ENCODE data around the gene CA6.

Gene CA6

DNA sequence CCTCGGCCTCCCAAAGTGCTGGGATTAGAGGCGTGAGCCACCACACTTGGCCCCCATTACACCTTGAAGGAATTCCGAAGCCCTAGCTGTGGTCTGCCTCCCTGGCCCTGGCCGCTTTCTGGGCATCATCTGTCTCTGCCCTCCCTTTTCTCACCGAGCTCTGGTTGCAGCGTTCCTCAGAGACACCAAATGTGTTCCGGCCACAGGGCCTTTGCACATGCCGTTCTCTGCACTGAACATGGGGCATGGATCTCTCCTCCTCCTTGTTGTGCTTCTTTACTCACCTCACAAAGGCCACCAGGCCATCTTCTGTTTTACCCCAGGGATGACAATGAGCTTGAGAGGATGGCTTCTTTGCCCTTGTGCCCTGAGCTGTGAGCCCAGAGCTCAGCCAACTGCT lies 39.3 kb downstream of the CA6 start:
- no peak overlapping the region for H3K23ac ChIP-seq (ENCODE audit: low read length)
- no peaks in the 10 kb centered on the region for H3K79me2 ChIP-seq (ENCODE audit: control insufficient read depth, insufficient read depth, low read length)

DNA sequence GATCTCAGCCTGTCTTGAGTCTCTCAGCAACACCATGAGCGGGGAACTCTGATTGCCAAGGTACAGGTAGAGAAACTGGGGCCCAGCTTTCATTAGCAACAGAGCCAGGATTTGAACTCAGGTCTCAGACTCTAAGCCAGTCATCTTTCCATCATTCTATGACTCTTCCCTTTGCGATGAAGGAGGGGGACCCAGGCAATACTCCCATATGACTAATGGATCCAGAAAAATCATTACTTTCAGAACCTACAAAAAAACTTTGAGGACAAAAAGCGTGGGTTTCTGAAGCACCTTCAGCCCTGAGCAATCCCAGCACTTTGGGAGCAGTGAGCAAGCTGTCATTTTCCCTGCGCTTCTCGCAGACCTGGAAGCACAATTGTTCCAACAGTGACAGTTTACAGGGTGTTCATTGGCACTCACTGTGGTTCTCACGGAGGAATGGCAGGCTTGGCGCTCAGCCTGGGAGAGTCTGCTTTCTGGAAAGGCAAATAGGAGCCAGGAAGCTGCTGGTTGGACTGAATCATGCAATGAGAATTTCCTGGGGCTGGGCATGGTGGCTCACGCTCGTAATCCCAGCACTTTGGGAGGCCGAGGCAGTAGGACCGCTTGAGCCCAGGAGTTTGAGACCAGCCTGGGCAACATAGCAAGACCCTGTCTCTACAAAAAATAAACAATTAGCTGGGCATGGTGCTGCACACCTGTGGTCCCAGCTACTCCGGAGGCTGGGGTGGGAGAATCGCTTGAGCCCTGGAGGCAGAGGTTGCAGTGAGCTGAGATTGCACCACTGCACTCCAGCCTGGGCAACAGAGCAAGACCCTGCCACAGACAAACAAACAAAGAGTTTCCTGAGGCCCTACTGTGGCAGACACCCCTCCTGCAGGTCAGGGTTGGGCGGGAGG lies 40.5 kb downstream of the CA6 start:
- Histone ChIP-seq H3K56ac (ENCODE audit: low read length) (no peak overlapping the region), H3K79me2 (ENCODE audit: control insufficient read depth, insufficient read depth, low read length) (no peaks in the 10 kb centered on the region), H2BK5ac (ENCODE audit: low read length) (no peak overlapping the region), H3K18ac (ENCODE audit: low read length) (no peak overlapping the region), H3K9ac (ENCODE audit: low read length) (no peak overlapping the region), H3K36me3 (ENCODE audit: control insufficient read depth, insufficient read depth, low read length) (no peaks in the 10 kb centered on the region), H3K4me1 (ENCODE audit: control insufficient read depth, low read depth, low read length) (no peaks in the 10 kb centered on the region), H4K8ac (ENCODE audit: low read depth, low read length) (no peak overlapping the region), H4K5ac (ENCODE audit: low read length) (no peak overlapping the region), H3K4me2 (ENCODE audit: low read length) (no peak overlapping the region), H3K79me1 (ENCODE audit: low read length) (no peaks in the 10 kb centered on the region), H3K4ac (ENCODE audit: low read depth, low read length) (no peak overlapping the region), H3K23ac (ENCODE audit: low read length) (no peak overlapping the region), H2AK5ac (ENCODE audit: low read length) (no peak overlapping the region), H2BK120ac (ENCODE audit: low read depth, low read length) (no peak overlapping the region), H3K4me3 (ENCODE audit: low read length) (no peak overlapping the region), H3K27me3 (ENCODE audit: insufficient read depth, low read length, poor library complexity) (no peaks in the 10 kb centered on the region), H3K27ac (ENCODE audit: low read depth, low read length) (no peak overlapping the region), H2BK15ac (replicated peaks; ENCODE audit: low read depth) (no peak overlapping the region)
- WGBS (ENCODE audit: extremely low coverage, insufficient coverage, low lambda C conversion rate): no CpG with 5 or more reads among the region's 14 CpGs
- no peak for DNase-seq

More for the DNA sequence above, 39.3 kb downstream of the CA6 start:
- no peak overlapping the region for H2AK5ac ChIP-seq (ENCODE audit: low read length)
- H3K56ac ChIP-seq (ENCODE audit: low read length): no peak overlapping the region
- no peaks in the 10 kb centered on the region for H3K36me3 ChIP-seq (ENCODE audit: control insufficient read depth, insufficient read depth, low read length)
- no peak overlapping the region for H4K5ac ChIP-seq (ENCODE audit: low read length)
- no peaks in the 10 kb centered on the region for H3K4me1 ChIP-seq (ENCODE audit: control insufficient read depth, low read depth, low read length)
- no peak overlapping the region for H2BK5ac ChIP-seq (ENCODE audit: low read length)
- H3K9ac ChIP-seq (ENCODE audit: low read length): no peak overlapping the region
- no peaks in the 10 kb centered on the region for H3K27me3 ChIP-seq (ENCODE audit: insufficient read depth, low read length, poor library complexity)
- no peak overlapping the region for H2BK15ac ChIP-seq (replicated peaks; ENCODE audit: low read depth)
- H3K4me3 ChIP-seq (ENCODE audit: low read length): no peak overlapping the region
- no CpG with 5 or more reads among the region's 8 CpGs for WGBS (ENCODE audit: extremely low coverage, insufficient coverage, low lambda C conversion rate)
- no peaks in the 10 kb centered on the region for H3K79me1 ChIP-seq (ENCODE audit: low read length)
- DNase-seq: no peak
- H3K18ac ChIP-seq (ENCODE audit: low read length): no peak overlapping the region
- no peak overlapping the region for H3K4ac ChIP-seq (ENCODE audit: low read depth, low read length)
- H2BK120ac ChIP-seq (ENCODE audit: low read depth, low read length): no peak overlapping the region
- no peak overlapping the region for H3K4me2 ChIP-seq (ENCODE audit: low read length)
- H4K8ac ChIP-seq (ENCODE audit: low read depth, low read length): no peak overlapping the region
- H3K27ac ChIP-seq (ENCODE audit: low read depth, low read length): no peak overlapping the region

DNA sequence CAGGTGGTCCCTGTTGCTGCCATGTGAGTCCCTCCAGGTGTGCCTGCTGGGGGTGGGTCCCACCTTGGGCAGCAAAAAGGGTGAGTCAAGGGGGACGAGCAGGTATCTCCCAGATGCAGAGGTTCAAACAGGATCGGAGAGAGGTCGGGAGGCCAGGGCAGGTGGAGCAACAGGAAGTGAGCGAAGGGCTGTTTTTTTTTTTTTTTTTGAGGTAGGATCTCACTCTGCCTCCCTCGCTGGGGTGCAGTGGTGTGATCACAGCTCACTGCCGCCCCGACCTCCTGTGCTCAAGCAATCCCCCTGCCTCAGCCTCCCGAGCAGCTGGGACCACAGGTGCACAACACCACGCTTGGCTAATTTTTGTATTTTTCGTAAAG lies 41.1 kb downstream of the CA6 start:
- no peak overlapping the region for H3K27ac ChIP-seq (ENCODE audit: low read depth, low read length)
- no peak overlapping the region for H4K5ac ChIP-seq (ENCODE audit: low read length)
- no peaks in the 10 kb centered on the region for H3K79me2 ChIP-seq (ENCODE audit: control insufficient read depth, insufficient read depth, low read length)
- no peaks in the 10 kb centered on the region for H3K4me1 ChIP-seq (ENCODE audit: control insufficient read depth, low read depth, low read length)
- H2BK5ac ChIP-seq (ENCODE audit: low read length): no peak overlapping the region
- H2AK5ac ChIP-seq (ENCODE audit: low read length): no peak overlapping the region
- no peak overlapping the region for H3K4ac ChIP-seq (ENCODE audit: low read depth, low read length)
- H3K18ac ChIP-seq (ENCODE audit: low read length): no peak overlapping the region
- WGBS (ENCODE audit: extremely low coverage, insufficient coverage, low lambda C conversion rate): no CpG with 5 or more reads among the region's 10 CpGs
- no peak overlapping the region for H3K56ac ChIP-seq (ENCODE audit: low read length)
- H2BK15ac ChIP-seq (replicated peaks; ENCODE audit: low read depth): no peak overlapping the region
- no peak overlapping the region for H3K4me3 ChIP-seq (ENCODE audit: low read length)
- DNase-seq: no peak
- no peak overlapping the region for H3K9ac ChIP-seq (ENCODE audit: low read length)
- no peaks in the 10 kb centered on the region for H3K79me1 ChIP-seq (ENCODE audit: low read length)
- H3K36me3 ChIP-seq (ENCODE audit: control insufficient read depth, insufficient read depth, low read length): no peaks in the 10 kb centered on the region
- no peaks in the 10 kb centered on the region for H3K27me3 ChIP-seq (ENCODE audit: insufficient read depth, low read length, poor library complexity)
- no peak overlapping the region for H3K4me2 ChIP-seq (ENCODE audit: low read length)
- H3K23ac ChIP-seq (ENCODE audit: low read length): no peak overlapping the region
- H4K8ac ChIP-seq (ENCODE audit: low read depth, low read length): no peak overlapping the region
- H2BK120ac ChIP-seq (ENCODE audit: low read depth, low read length): no peak overlapping the region

DNA sequence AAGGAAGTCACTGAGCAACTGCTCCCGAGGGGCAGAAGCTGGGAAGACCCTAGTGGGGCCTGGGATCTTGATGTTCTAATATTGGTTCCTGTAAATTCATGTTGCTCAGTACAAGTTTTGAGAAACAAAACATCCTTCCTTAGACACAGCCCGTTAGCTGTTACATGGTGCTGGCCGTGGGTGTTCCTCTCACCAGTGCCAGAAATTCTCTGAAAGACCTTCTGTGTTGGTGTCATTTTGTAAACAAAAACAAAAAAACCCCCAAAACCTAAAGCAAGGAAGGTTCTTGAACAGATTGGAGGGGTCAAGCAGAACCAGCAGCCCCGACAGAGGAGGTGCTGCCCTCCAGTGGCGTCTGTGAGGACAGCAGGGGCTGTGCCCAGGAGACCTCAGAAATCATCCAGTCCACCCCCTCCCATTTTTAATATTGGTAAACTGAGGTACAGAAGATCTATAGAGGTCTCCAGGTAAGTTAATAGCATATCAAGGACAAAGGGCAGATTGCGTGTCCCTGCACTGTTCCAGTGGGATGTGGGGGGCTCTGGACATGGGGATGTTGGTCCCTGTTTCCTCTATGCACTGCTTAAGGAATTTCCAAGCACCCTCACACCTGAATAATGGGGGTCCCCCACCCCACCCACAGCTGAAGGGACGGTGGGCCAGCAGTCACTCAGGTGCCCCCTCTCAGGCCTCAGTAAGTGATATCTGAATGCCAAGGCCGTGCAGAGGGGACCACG lies 42.4 kb downstream of the CA6 start:
- peak overlapping the region; percentile 0 for H3K56ac ChIP-seq (ENCODE audit: low read length)
- H3K9ac ChIP-seq (ENCODE audit: low read length): no peak overlapping the region
- H3K79me1 ChIP-seq (ENCODE audit: low read length): no peaks in the 10 kb centered on the region
- H4K8ac ChIP-seq (ENCODE audit: low read depth, low read length): no peak overlapping the region
- no peak overlapping the region for H2AK5ac ChIP-seq (ENCODE audit: low read length)
- H2BK15ac ChIP-seq (replicated peaks; ENCODE audit: low read depth): no peak overlapping the region
- H3K4me2 ChIP-seq (ENCODE audit: low read length): no peak overlapping the region
- WGBS (ENCODE audit: extremely low coverage, insufficient coverage, low lambda C conversion rate): no CpG with 5 or more reads among the region's 9 CpGs
- no peak overlapping the region for H4K5ac ChIP-seq (ENCODE audit: low read length)
- no peak overlapping the region for H2BK5ac ChIP-seq (ENCODE audit: low read length)
- no peak overlapping the region for H3K18ac ChIP-seq (ENCODE audit: low read length)
- DNase-seq: peak; percentile 57
- no peaks in the 10 kb centered on the region for H3K4me1 ChIP-seq (ENCODE audit: control insufficient read depth, low read depth, low read length)
- H3K36me3 ChIP-seq (ENCODE audit: control insufficient read depth, insufficient read depth, low read length): no peaks in the 10 kb centered on the region
- no peak overlapping the region for H3K4me3 ChIP-seq (ENCODE audit: low read length)
- no peak overlapping the region for H3K4ac ChIP-seq (ENCODE audit: low read depth, low read length)
- H3K27ac ChIP-seq (ENCODE audit: low read depth, low read length): no peak overlapping the region
- no peak overlapping the region for H2BK120ac ChIP-seq (ENCODE audit: low read depth, low read length)
- no peaks in the 10 kb centered on the region for H3K27me3 ChIP-seq (ENCODE audit: insufficient read depth, low read length, poor library complexity)
- no peak overlapping the region for H3K23ac ChIP-seq (ENCODE audit: low read length)
- no peaks in the 10 kb centered on the region for H3K79me2 ChIP-seq (ENCODE audit: control insufficient read depth, insufficient read depth, low read length)

DNA sequence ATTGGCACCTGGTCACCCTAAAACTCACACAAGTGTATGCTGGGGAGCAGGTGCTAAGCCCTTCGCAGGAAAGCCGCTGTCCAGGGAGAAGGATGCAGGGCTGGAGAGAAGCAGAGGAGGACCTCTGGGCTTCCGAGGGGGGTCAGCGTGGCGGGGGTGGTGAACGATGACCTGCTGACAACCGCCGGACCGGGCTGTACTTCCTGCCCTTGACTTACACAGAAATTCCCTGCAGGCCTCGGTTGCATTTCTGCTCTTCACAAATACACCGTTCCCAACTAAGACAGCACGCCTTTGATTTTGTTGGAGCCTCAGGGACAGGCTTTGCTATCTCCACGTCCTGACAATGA lies 42.9 kb downstream of the CA6 start:
- Histone ChIP-seq H3K79me1 (ENCODE audit: low read length) (no peaks in the 10 kb centered on the region), H3K27ac (ENCODE audit: low read depth, low read length) (no peak overlapping the region), H2BK5ac (ENCODE audit: low read length) (no peak overlapping the region), H3K27me3 (ENCODE audit: insufficient read depth, low read length, poor library complexity) (no peaks in the 10 kb centered on the region), H3K4me1 (ENCODE audit: control insufficient read depth, low read depth, low read length) (no peaks in the 10 kb centered on the region), H3K18ac (ENCODE audit: low read length) (no peak overlapping the region), H3K36me3 (ENCODE audit: control insufficient read depth, insufficient read depth, low read length) (no peaks in the 10 kb centered on the region), H3K4ac (ENCODE audit: low read depth, low read length) (no peak overlapping the region), H3K56ac (ENCODE audit: low read length) (no peak overlapping the region), H3K4me2 (ENCODE audit: low read length) (no peak overlapping the region), H3K4me3 (ENCODE audit: low read length) (no peak overlapping the region), H3K9ac (ENCODE audit: low read length) (no peak overlapping the region), H4K5ac (ENCODE audit: low read length) (no peak overlapping the region), H4K8ac (ENCODE audit: low read depth, low read length) (no peak overlapping the region), H2BK120ac (ENCODE audit: low read depth, low read length) (no peak overlapping the region), H3K79me2 (ENCODE audit: control insufficient read depth, insufficient read depth, low read length) (no peaks in the 10 kb centered on the region), H3K23ac (ENCODE audit: low read length) (no peak overlapping the region), H2BK15ac (replicated peaks; ENCODE audit: low read depth) (no peak overlapping the region), H2AK5ac (ENCODE audit: low read length) (no peak overlapping the region)
- DNase-seq: no peak
- no CpG with 5 or more reads among the region's 13 CpGs for WGBS (ENCODE audit: extremely low coverage, insufficient coverage, low lambda C conversion rate)

Data from mesendoderm (in vitro differentiated cells).